ENCODE results near the gene C19orf81.

GRCh38 chr19:50701367-50701985 lies 52.2 kb downstream of the C19orf81 start:
- TF ChIP-seq SRSF9 (IDR thresholded peaks at IDR 0.05; ENCODE audit: borderline replicate concordance, insufficient read depth, low read depth, low read length, poor library complexity, severe bottlenecking) (no peak), ZSCAN31 (CRISPR knock-in tag; IDR thresholded peaks at IDR 0.05; ENCODE audit: low read depth) (no peak), TAF1 (CRISPR knock-in tag; IDR thresholded peaks at IDR 0.05) (no peak), ELF4 (CRISPR knock-in tag; IDR thresholded peaks at IDR 0.05; ENCODE audit: borderline replicate concordance) (no peak)

Data from HepG2 (cell line).